HepG2 (cell line): Measurements from ENCODE around the gene ZER1. TPM values are rescaled to one million over a fixed set of nuclear protein-coding genes. Genes with fewer than 3 reads are reported as not detected.

ENCODE experiments used
- ADNP ChIP-seq: sonication (generic); formaldehyde crosslinking; IDR thresholded peaks from 2 replicates; pipeline ENCODE4 v1.4.0; 2020; ENCODE audit warnings: missing genetic modification reagents
- AGO1 ChIP-seq: fragments of 200-400 bp; formaldehyde crosslinking; IDR thresholded peaks from 2 replicates; pipeline ENCODE4 v1.6.1; 2017; ENCODE audit warnings: mild to moderate bottlenecking, low read depth, low read length, moderate library complexity; ENCODE audit not compliant: poor library complexity, severe bottlenecking
- BCL6 ChIP-seq: IDR thresholded peaks from 2 replicates; pipeline ENCODE4 v1.6.1; 2016; ENCODE audit warnings: missing genetic modification reagents, missing compliant biosample characterization
- CHCHD3 ChIP-seq: sonication (generic); formaldehyde crosslinking; IDR thresholded peaks from 2 replicates; pipeline ENCODE4 v1.8.0; 2022; ENCODE audit warnings: mild to moderate bottlenecking, missing genetic modification reagents, moderate library complexity
- ETV5 ChIP-seq: IDR thresholded peaks from 2 replicates; pipeline ENCODE4 v1.6.1; 2018; ENCODE audit warnings: missing biosample characterization, missing genetic modification reagents, inconsistent platforms, borderline replicate concordance
- GATAD2A ChIP-seq: IDR thresholded peaks from 2 replicates; pipeline ENCODE4 v1.6.1; 2016
- GFI1 ChIP-seq: sonication (generic); formaldehyde crosslinking; IDR thresholded peaks from 2 replicates; pipeline ENCODE4 v1.5.0; 2020; ENCODE audit warnings: missing genetic modification reagents, mild to moderate bottlenecking, borderline replicate concordance
- JDP2 ChIP-seq: sonication (generic); formaldehyde crosslinking; IDR thresholded peaks from 2 replicates; pipeline ENCODE4 v1.8.1; 2022; ENCODE audit warnings: missing genetic modification reagents, borderline replicate concordance
- KAT8 ChIP-seq: IDR thresholded peaks from 2 replicates; pipeline ENCODE4 v1.6.1; 2016; ENCODE audit warnings: missing genetic modification reagents, missing compliant biosample characterization
- KLF9 ChIP-seq: IDR thresholded peaks from 2 replicates; pipeline ENCODE4 v1.6.1; 2016; ENCODE audit warnings: low read depth
- MAZ ChIP-seq, 2 experiments: sonication (generic) in 1 of 2; formaldehyde crosslinking in 1 of 2; IDR thresholded peaks; 2 replicates each; pipeline versions ENCODE4 v1.5.0 to v1.6.1; 2012 to 2020; ENCODE audit warnings: low read depth in 2 of 2, mild to moderate bottlenecking in 2 of 2, borderline replicate concordance in 1 of 2, improper control_type of control experiment in 1 of 2, low read length in 1 of 2, missing genetic modification reagents in 1 of 2, moderate library complexity in 1 of 2
- NR3C1 ChIP-seq: sonication (generic); formaldehyde crosslinking; IDR thresholded peaks from 2 replicates; pipeline ENCODE4 v1.4.0; 2020; ENCODE audit warnings: missing genetic modification reagents
- SIX4 ChIP-seq: sonication (generic); formaldehyde crosslinking; IDR thresholded peaks from 2 replicates; pipeline ENCODE4 v1.4.0; 2020; ENCODE audit warnings: missing genetic modification reagents
- SNRNP70 ChIP-seq: fragments of 200-400 bp; formaldehyde crosslinking; IDR thresholded peaks from 2 replicates; pipeline ENCODE4 v1.6.1; 2017; ENCODE audit warnings: mild to moderate bottlenecking, low read depth, low read length, moderate library complexity
- TMF1 ChIP-seq: sonication (generic); formaldehyde crosslinking; IDR thresholded peaks from 2 replicates; pipeline ENCODE4 v1.8.1; 2022; ENCODE audit warnings: low read depth, missing genetic modification reagents
- ZBTB2 ChIP-seq: sonication (generic); formaldehyde crosslinking; IDR thresholded peaks from 2 replicates; pipeline ENCODE4 v1.8.0; 2022; ENCODE audit warnings: low read depth, missing genetic modification reagents
- ZFP82 ChIP-seq: sonication (generic); formaldehyde crosslinking; IDR thresholded peaks from 2 replicates; pipeline ENCODE4 v1.5.1; 2020; ENCODE audit warnings: mild to moderate bottlenecking, missing genetic modification reagents, borderline replicate concordance
- ZNF773 ChIP-seq: sonication (generic); formaldehyde crosslinking; IDR thresholded peaks from 2 replicates; pipeline ENCODE4 v1.4.0; 2020; ENCODE audit warnings: missing genetic modification reagents, borderline replicate concordance
- polyA plus RNA-seq, 8 experiments: library from polyadenylated mRNA; depleted of rRNA in 3 of 8; stranded (reverse) in 7 of 8; unstranded in 1 of 8; fragments of >200 nt; fragmentation: Illumina TruSeq in 4 of 8; extraction: Trizol in 4 of 8; gene quantifications; 2 replicates each; pipeline versions ENCODE4 v1.2.1 to v1.2.3, GENCODE V29; 2011 to 2016; ENCODE audit warnings: low read depth in 4 of 8, missing spikeins in 1 of 8, mixed read lengths in 1 of 8; ENCODE audit not compliant: insufficient read depth in 1 of 8
- total RNA-seq, 5 experiments: library from RNA; depleted of rRNA; stranded (reverse); fragments of >200 nt; fragmentation: Illumina TruSeq; extraction: Trizol; gene quantifications; 2 replicates each; pipeline ENCODE4 v1.2.3, GENCODE V29; 2016; ENCODE audit warnings: low read depth in 1 of 5
- TF ChIP-seq, protein P1 (sequence below): sonication (generic); formaldehyde crosslinking; IDR thresholded peaks from 2 replicates; pipeline ENCODE4 v1.4.0; 2020; ENCODE audit warnings: missing genetic modification reagents
- TF ChIP-seq, protein P2 (sequence below): IDR thresholded peaks from 2 replicates; pipeline ENCODE4 v1.6.1; 2018; ENCODE audit warnings: missing genetic modification reagents
- TF ChIP-seq, protein P3 (sequence below): sonication (generic); formaldehyde crosslinking; IDR thresholded peaks from 2 replicates; pipeline ENCODE4 v1.4.0; 2020; ENCODE audit warnings: mild to moderate bottlenecking, missing genetic modification reagents, borderline replicate concordance

ZER1 gene
- total and polyA plus RNA-seq, 2 of the 13 experiments (the other 11 are each of a cell fraction or from before 2014, with no cell fraction given) = 7.7 to 40.0 TPM

DNA sequence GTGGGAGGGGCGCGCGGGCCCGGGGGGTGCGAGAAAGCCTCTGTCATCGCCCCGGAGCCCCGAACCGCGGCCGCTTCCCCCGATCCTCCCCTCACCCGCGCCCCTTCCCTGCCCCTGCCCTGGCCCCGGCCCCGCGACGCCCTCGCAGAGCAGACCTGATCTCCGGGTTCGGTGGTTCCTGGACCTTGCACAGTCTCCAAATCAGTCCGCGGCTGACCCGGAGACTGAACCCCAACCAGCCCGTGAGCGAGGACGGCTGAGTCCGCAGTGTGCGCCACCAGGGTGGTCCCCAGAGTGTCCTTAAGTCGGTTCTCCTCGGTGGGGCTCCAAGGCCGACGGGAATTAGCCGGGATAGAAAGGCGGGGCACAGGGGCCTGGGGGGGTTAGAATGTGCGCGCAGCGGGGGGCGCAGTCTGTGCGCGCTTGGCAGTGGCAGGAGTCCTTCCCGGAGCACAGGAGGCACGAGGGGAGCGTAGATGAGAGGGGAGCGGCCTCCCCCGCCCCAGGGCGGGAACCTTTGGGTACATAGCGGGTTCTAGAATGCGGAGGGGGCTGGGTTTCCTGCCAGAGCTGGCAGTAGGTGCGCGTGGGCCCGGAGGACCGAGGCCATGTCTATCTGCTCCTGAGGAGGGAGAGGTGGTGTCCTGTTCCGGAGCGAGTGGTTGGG lies 68.6 kb downstream of the ZER1 start (continued):
- no peak for TF ChIP-seq KAT8
- TF ChIP-seq, protein P1, sequence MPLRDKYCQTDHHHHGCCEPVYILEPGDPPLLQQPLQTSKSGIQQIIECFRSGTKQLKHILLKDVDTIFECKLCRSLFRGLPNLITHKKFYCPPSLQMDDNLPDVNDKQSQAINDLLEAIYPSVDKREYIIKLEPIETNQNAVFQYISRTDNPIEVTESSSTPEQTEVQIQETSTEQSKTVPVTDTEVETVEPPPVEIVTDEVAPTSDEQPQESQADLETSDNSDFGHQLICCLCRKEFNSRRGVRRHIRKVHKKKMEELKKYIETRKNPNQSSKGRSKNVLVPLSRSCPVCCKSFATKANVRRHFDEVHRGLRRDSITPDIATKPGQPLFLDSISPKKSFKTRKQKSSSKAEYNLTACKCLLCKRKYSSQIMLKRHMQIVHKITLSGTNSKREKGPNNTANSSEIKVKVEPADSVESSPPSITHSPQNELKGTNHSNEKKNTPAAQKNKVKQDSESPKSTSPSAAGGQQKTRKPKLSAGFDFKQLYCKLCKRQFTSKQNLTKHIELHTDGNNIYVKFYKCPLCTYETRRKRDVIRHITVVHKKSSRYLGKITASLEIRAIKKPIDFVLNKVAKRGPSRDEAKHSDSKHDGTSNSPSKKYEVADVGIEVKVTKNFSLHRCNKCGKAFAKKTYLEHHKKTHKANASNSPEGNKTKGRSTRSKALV (CRISPR knock-in tag) = peak; percentile 32; the same call in 1 of the 2 replicates
- TF ChIP-seq ZNF773 (CRISPR knock-in tag) = no peak
- no peak for TF ChIP-seq JDP2 (CRISPR knock-in tag)
- TF ChIP-seq KLF9 (CRISPR knock-in tag) = no peak
- TF ChIP-seq MAZ (IDR thresholded peaks at IDR 0.05; ENCODE audit: borderline replicate concordance, low read depth, low read length) = no peak
- peak; percentile 57; the same call in 1 of the 2 replicates for TF ChIP-seq MAZ (CRISPR knock-in tag; IDR thresholded peaks at IDR 0.05; ENCODE audit: low read depth)
- no peak for TF ChIP-seq ETV5 (CRISPR knock-in tag)
- TF ChIP-seq AGO1 = no peak
- TF ChIP-seq ZBTB2 (CRISPR knock-in tag) = no peak
- TF ChIP-seq TMF1 (CRISPR knock-in tag) = no peak; the same call in 1 of the 2 replicates
- peak; percentile 23; the same call in 1 of the 2 replicates for TF ChIP-seq GATAD2A (CRISPR knock-in tag)
- no peak for TF ChIP-seq SNRNP70
- no peak for TF ChIP-seq NR3C1
- TF ChIP-seq BCL6 = no peak
- TF ChIP-seq GFI1 (CRISPR knock-in tag) = no peak
- TF ChIP-seq, protein P2, sequence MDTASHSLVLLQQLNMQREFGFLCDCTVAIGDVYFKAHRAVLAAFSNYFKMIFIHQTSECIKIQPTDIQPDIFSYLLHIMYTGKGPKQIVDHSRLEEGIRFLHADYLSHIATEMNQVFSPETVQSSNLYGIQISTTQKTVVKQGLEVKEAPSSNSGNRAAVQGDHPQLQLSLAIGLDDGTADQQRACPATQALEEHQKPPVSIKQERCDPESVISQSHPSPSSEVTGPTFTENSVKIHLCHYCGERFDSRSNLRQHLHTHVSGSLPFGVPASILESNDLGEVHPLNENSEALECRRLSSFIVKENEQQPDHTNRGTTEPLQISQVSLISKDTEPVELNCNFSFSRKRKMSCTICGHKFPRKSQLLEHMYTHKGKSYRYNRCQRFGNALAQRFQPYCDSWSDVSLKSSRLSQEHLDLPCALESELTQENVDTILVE = no peak
- TF ChIP-seq, protein P3, sequence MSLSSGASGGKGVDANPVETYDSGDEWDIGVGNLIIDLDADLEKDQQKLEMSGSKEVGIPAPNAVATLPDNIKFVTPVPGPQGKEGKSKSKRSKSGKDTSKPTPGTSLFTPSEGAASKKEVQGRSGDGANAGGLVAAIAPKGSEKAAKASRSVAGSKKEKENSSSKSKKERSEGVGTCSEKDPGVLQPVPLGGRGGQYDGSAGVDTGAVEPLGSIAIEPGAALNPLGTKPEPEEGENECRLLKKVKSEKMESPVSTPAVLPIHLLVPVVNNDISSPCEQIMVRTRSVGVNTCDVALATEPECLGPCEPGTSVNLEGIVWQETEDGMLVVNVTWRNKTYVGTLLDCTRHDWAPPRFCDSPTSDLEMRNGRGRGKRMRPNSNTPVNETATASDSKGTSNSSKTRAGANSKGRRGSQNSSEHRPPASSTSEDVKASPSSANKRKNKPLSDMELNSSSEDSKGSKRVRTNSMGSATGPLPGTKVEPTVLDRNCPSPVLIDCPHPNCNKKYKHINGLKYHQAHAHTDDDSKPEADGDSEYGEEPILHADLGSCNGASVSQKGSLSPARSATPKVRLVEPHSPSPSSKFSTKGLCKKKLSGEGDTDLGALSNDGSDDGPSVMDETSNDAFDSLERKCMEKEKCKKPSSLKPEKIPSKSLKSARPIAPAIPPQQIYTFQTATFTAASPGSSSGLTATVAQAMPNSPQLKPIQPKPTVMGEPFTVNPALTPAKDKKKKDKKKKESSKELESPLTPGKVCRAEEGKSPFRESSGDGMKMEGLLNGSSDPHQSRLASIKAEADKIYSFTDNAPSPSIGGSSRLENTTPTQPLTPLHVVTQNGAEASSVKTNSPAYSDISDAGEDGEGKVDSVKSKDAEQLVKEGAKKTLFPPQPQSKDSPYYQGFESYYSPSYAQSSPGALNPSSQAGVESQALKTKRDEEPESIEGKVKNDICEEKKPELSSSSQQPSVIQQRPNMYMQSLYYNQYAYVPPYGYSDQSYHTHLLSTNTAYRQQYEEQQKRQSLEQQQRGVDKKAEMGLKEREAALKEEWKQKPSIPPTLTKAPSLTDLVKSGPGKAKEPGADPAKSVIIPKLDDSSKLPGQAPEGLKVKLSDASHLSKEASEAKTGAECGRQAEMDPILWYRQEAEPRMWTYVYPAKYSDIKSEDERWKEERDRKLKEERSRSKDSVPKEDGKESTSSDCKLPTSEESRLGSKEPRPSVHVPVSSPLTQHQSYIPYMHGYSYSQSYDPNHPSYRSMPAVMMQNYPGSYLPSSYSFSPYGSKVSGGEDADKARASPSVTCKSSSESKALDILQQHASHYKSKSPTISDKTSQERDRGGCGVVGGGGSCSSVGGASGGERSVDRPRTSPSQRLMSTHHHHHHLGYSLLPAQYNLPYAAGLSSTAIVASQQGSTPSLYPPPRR (CRISPR knock-in tag) = no peak
- peak; percentile 25; the same call in 1 of the 2 replicates for TF ChIP-seq ZFP82
- TF ChIP-seq ADNP (CRISPR knock-in tag) = no peak
- no peak for TF ChIP-seq SIX4 (CRISPR knock-in tag)
- TF ChIP-seq CHCHD3 = no peak
